ENCODE data around the gene ADAP2.

GRCh38 chr17:30964876-30965275, 43.1 kb downstream of the ADAP2 start:
- TF ChIP-seq POLR2A (IDR thresholded peaks at IDR 0.05) (no peak), CTCF (IDR thresholded peaks at IDR 0.05 in 4 of 5, conservative IDR thresholded peaks at IDR 0.05 in 1 of 5) (no peak)
